ENCODE data around the gene GNGT2. TPM values are rescaled to one million over a fixed set of nuclear protein-coding genes. Genes with fewer than 3 reads are reported as not detected.
"Not testable (repeated sequence)": the region's sequence is repeated elsewhere in the genome, so short reads cannot be mapped to it uniquely, and the experiment has no call there.

The GNGT2 gene
- total RNA-seq, 1 donor from 2014 or later, result 0.58 TPM

GRCh38 chr17:49183341-49183740, 27.0 kb downstream of the GNGT2 start:
- TF ChIP-seq CTCF (IDR thresholded peaks at IDR 0.05; ENCODE audit: insufficient read depth, low read length, poor library complexity, severe bottlenecking), result no peak
- H3K4me3 ChIP-seq (ENCODE audit: low read depth, low read length), result no peak overlapping the region
- H3K36me3 ChIP-seq (ENCODE audit: control insufficient read depth, insufficient read depth, low read length), result no peaks in the 10 kb centered on the region
- DNase-seq (ENCODE audit: low read depth), result no peak
- H3K27me3 ChIP-seq (ENCODE audit: control insufficient read depth, insufficient read depth, low read length), result no peaks in the 10 kb centered on the region

DNA sequence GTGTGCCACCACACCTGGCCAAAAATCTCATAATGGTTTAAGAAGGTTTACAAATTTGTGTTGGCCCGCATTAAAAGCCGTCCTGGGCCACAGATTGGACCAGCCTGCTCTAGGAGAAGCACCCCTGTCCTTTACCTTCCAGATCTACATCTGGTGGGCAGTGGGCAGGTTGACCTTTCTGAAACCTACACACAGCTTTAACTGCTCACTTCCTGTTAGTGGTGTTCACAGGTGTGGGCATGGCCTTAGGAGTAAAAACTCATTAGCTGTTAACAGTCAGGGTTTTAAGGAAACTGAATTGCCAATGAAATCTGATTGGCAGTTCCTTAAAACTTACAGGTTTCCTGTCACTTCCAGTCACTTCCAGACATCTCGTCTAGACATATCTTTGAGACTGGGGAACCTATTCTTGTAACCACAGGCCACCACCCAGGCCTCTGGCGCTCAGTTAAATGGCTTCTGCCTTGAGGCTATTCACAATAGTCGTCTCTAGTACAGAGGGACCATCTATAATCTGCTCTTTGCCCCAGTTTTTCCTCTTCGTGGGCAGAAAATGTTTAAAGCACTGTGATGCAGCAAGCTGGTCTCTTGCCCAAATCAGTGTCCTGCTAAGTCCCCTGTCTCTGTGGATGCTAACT, 29.3 kb downstream of the GNGT2 start:
- no peak for DNase-seq (ENCODE audit: low read depth)
- Histone ChIP-seq H3K4me3 (ENCODE audit: low read depth, low read length) (no peak overlapping the region), H3K36me3 (ENCODE audit: control insufficient read depth, insufficient read depth, low read length) (no peaks in the 10 kb centered on the region), H3K27me3 (ENCODE audit: control insufficient read depth, insufficient read depth, low read length) (no peaks in the 10 kb centered on the region)
- TF ChIP-seq CTCF (IDR thresholded peaks at IDR 0.05; ENCODE audit: insufficient read depth, low read length, poor library complexity, severe bottlenecking), result no peak

- Histone ChIP-seq H3K27me3 (ENCODE audit: control insufficient read depth, insufficient read depth, low read length) (no peaks in the 10 kb centered on the region), H3K36me3 (ENCODE audit: control insufficient read depth, insufficient read depth, low read length) (no peaks in the 10 kb centered on the region), H3K4me3 (ENCODE audit: low read depth, low read length) (no peak overlapping the region)
- peak; percentile 87 for TF ChIP-seq CTCF (IDR thresholded peaks at IDR 0.05; ENCODE audit: insufficient read depth, low read length, poor library complexity, severe bottlenecking)
- no peak for DNase-seq (ENCODE audit: low read depth)
Measured at GRCh38 chr17:49180303-49180702, 30.1 kb downstream of the GNGT2 start.

- not testable (repeated sequence) for H3K27me3 ChIP-seq (ENCODE audit: control insufficient read depth, insufficient read depth, low read length); DNase-seq (ENCODE audit: low read depth); H3K4me3 ChIP-seq (ENCODE audit: low read depth, low read length); H3K36me3 ChIP-seq (ENCODE audit: control insufficient read depth, insufficient read depth, low read length)
Measured at GRCh38 chr17:49175978-49176377, 34.4 kb downstream of the GNGT2 start.

GRCh38 chr17:49170711-49171110, 39.7 kb downstream of the GNGT2 start:
- not testable (repeated sequence) for H3K36me3 ChIP-seq (ENCODE audit: control insufficient read depth, insufficient read depth, low read length); H3K4me3 ChIP-seq (ENCODE audit: low read depth, low read length); DNase-seq (ENCODE audit: low read depth); H3K27me3 ChIP-seq (ENCODE audit: control insufficient read depth, insufficient read depth, low read length)

- no peak for DNase-seq (ENCODE audit: low read depth)
- no peak for TF ChIP-seq CTCF (IDR thresholded peaks at IDR 0.05; ENCODE audit: insufficient read depth, low read length, poor library complexity, severe bottlenecking)
- H3K27me3 ChIP-seq (ENCODE audit: control insufficient read depth, insufficient read depth, low read length), result peaks cover 9% of the 10 kb centered on the region
- H3K4me3 ChIP-seq (ENCODE audit: low read depth, low read length), result no peak overlapping the region
- no peaks in the 10 kb centered on the region for H3K36me3 ChIP-seq (ENCODE audit: control insufficient read depth, insufficient read depth, low read length)
Measured at GRCh38 chr17:49170216-49170615, 40.2 kb downstream of the GNGT2 start.

DNA sequence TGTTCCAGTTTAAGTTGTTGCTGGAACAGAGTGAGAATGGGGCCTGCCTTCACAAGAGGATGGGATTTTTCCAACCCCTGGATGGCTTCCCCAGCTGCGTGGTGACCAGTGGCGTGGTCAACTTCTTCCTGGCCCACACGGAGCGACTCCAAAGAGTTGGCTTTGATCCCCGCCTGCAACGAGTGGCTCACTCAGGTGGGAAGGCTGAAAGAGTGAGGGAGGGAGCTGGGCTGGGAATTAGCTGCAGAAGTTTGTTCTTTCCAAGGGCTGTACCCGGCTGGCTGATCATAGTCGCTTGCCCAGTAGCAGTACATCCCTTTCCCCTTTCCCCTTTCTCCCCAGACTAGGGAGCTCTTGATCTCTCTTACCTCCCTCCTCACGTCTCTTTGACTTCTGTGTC, 41.7 kb downstream of the GNGT2 start:
- TF ChIP-seq CTCF (IDR thresholded peaks at IDR 0.05; ENCODE audit: insufficient read depth, low read length, poor library complexity, severe bottlenecking), result no peak
- Histone ChIP-seq H3K27me3 (ENCODE audit: control insufficient read depth, insufficient read depth, low read length) (peaks cover 11% of the 10 kb centered on the region), H3K36me3 (ENCODE audit: control insufficient read depth, insufficient read depth, low read length) (no peaks in the 10 kb centered on the region), H3K4me3 (ENCODE audit: low read depth, low read length) (no peak overlapping the region)
- no peak for DNase-seq (ENCODE audit: low read depth)
